Measurements from ENCODE around the gene IFI27. TPM values are rescaled to one million over a fixed set of nuclear protein-coding genes. Genes with fewer than 3 reads are reported as not detected.

The IFI27 gene
- total RNA-seq, 4 donors from 2014 or later = 133 to 455 (median 216) TPM

GRCh38 chr14:94097091-94097490 lies 13.4 kb upstream of the IFI27 start:
- no peak for TF ChIP-seq CTCF (IDR thresholded peaks at IDR 0.05; ENCODE audit: low read depth)

- TF ChIP-seq CTCF (IDR thresholded peaks at IDR 0.05; ENCODE audit: low read depth) = no peak
Observed at GRCh38 chr14:94098326-94098992, 12.1 kb upstream of the IFI27 start.

GRCh38 chr14:94099006-94099405 lies 11.5 kb upstream of the IFI27 start:
- TF ChIP-seq CTCF (IDR thresholded peaks at IDR 0.05; ENCODE audit: low read depth) = no peak

- TF ChIP-seq CTCF (IDR thresholded peaks at IDR 0.05; ENCODE audit: low read depth) = no peak
Observed at GRCh38 chr14:94100847-94101246, 9.7 kb upstream of the IFI27 start.

DNA sequence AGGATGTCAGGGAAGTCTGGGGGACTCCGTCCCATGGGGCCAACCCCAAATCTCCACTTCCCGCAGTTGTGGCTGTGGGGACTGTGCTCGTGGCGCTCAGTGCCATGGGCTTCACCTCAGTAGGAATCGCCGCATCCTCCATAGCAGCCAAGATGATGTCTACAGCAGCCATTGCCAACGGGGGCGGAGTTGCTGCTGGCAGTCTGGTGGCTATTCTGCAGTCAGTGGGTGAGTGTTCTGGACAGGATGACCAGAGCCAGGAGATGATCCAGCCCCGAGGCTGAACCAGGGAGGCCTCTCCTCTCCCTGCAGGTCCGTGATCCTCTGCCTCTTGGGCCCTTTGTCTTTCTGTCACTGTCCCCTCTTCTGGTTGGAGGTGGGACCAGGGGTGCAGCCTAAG lies 8.8 kb upstream of the IFI27 start:
- no peak for TF ChIP-seq CTCF (IDR thresholded peaks at IDR 0.05; ENCODE audit: low read depth)

DNA sequence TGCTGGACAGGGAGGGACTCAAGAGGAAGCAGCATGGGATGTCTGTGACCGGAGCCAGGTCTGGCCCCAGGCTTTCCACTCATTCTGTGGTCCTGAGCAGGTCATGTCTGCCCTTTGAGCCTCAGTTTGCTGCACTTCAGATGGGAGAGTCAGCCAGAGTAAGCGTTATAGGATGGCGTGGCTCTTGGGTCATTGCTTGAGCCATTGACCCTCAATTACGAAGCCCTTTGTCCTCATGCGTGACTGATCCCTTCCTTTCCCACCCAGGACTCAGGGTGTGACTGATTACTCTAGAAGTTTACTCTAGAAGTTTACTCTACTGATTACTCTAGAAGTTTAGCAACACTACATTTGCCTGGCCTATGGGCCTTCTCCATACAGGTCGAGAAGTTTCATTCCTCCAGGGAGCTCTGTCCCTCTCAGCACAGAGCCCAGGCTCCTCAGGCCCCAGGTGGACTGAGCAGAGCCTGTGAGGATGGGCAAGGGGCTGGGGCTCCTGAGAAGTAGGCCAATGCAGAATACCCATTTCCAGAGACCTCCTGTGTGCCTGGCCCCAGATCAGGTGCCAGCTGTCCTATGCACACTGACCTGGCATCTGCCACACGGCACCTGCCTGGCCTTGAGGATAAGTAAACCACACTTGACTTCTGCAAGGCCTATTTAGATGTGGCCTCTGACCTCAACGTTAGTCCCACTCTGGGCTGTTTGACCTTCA lies 7.6 kb upstream of the IFI27 start:
- TF ChIP-seq CTCF (IDR thresholded peaks at IDR 0.05; ENCODE audit: low read depth) = no peak

DNA sequence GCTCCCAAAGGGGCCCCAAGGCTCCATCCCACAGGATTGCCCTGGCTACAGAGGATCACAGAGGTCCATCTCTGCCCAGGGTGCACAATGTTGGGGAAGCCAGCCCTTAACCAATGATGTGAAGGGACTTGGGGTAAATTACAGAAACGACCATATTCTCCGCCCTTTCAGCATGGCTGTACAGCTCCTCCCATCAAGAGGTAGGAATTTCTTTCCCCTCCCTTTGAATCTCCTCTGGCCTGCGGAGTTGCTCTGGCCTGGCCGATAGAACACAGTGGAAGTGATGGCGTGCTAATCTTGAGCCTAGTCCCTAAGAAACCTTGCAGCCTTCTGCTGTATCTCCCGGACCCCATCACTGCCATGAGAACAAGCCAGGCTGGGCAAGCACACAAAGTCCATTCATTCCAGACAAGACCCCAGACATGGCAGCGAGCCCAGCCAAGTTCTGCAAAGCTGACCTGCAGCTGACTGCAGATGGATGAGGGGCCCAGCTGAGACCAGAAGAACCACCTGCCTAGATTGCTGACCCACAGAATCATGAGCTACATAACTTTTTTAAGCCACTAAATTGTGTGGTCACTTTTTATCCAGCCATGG lies 6.9 kb upstream of the IFI27 start:
- no peak for TF ChIP-seq CTCF (IDR thresholded peaks at IDR 0.05; ENCODE audit: low read depth)
